NCI-H69 (cell line): ENCODE results near the gene TWF1.
"Not testable (repeated sequence)": the region's sequence is repeated elsewhere in the genome, so short reads cannot be mapped to it uniquely, and the experiment has no call there.

Experiments used
- DNase-seq: peaks from one replicate; lab custom pipeline; 2025; lab: John Stamatoyannopoulos, UW

Gene TWF1

DNA sequence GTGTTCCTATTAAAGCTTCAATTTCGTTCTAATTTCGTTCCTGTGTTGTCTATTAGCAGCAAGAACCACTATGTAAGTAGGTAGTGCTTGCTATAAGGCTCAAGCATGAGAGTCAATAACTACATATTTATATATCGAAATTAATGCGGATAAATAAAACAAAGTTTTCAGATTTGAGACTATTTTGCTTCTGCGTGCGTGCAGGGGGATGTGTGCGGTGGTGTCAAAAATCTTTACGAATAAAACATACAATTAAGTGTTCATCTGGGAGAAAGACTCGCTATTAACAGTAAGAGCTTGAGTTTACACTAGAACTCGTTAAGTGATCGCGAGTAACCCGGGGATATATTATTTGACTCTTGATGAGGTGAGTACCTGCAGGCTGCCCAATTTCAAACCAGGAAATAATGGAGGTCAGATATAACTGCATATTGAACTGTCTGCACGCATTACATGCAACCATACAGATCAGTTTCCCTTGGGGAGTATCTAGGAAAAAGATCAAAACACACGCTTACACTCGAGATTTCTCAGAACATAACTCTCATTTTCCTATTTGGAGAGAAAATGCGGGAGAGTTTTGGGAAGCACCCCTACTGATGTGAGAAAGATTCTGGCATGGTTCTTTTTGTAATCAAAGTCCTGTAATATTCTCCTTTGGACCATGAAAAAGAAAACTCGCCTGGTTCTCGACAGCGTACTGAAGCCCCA lies 813 bp downstream of the TWF1 start:
- peak; percentile 80 for DNase-seq

DNA sequence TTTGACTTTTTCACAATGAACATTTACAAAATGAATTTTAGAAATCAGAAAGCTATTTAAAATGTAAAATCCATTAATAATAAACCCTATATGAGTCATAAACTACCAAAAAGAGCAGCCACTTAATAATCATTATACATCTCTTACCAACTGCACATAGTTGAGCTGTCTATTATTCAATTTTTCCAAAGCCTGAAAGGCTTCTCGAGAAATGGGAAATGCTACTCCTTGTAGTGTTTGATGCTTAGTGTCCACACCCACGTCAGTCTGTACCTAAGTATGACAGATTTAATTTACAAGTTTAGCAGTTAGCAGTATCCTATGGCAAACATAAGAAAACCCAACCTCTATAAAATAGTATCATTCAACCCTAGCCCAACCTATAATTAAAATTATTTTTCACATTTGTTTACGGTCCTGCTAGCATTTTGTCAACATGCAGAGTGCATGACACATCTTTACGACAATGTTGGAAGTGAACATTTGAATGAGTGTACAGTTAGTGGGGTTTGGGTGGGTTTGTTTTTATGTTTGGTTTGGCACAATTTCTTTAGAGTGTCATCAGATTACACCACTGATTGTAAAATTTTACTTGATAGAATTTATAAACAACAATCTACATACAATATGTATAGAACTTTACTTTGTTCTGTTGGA lies 8.4 kb downstream of the TWF1 start:
- peak; percentile 83 for DNase-seq

DNA sequence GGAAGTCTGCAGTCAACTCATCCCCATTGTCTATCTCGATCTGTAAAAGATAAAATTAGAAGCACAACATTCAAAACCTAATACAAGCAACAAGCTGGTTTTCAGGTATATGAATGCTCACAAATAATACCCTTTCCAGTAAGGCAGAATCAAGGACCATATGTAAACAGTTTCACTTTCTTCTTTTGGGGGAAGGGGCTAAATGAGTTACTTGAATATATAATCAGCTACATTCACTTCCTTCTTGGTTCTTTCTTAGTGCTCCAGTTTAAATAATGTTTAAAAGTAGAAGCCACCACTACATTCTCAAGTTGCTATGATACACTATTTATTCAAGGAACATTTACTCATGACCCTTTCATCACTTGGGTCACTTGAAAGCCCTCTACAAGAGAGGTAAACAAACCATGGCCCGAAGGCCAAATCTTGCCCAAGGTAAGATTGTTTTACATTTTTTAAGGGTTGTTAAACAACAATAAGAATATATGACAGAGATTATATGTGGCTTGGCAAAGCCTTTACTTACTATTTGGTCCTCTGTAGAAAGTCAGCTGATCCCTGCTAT lies 10.3 kb downstream of the TWF1 start:
- DNase-seq = peak; percentile 92

DNA sequence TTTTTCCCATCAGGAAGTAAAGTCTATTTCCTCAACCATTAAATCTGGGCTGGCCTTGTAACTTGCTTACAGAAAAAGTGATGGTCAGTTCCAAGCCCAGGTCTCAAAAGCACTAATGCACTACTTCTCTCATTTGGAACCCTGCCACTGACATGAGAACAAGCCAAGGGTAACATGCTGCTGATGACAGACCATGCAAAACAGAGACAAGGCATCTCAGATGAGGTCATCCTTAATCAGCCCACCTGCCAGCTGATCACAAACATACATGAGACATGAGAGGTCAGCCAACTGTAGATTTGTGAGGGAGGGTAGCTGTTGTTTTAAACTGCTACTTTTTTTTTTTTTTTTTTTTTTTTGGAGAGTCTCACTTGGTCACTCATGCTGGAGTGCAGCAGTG lies 16.2 kb downstream of the TWF1 start:
- DNase-seq = peak; percentile 91

DNA sequence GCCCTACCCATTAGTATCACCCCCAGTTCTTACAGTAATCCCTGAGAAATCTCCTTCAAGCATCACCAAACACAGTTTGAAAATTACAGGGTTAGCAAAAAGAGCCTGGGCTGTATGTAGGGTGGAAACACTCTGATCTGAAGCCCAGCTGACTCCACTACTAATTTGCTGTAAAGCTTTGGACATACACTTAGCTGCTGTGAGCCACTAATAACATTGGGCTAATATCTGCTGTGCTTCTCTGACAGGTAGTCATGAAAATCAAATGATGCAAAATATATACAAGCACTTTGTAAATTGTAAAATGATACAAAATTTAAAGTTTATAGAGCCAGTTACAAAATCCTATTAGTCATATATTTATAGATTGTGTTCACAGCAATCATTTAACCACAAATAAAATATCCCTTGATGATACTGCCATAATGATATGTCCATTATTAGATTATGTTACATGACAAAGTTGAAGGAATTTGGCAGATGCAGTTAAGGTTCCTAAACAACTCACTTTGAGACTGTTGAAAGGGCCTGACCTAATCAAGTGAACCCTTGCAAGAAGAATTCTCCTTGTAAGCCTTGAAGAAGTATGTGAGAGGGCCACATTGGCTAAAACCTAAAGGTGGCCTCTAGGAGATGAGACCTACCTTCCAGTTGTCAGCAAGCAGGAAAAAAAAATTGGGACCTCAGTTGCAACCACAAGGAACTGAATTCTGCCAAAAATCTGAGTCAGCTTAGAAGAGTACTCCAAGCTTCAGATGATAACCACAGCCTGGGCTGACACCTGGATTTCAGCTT lies 19.0 kb downstream of the TWF1 start:
- peak; percentile 11 for DNase-seq

DNA sequence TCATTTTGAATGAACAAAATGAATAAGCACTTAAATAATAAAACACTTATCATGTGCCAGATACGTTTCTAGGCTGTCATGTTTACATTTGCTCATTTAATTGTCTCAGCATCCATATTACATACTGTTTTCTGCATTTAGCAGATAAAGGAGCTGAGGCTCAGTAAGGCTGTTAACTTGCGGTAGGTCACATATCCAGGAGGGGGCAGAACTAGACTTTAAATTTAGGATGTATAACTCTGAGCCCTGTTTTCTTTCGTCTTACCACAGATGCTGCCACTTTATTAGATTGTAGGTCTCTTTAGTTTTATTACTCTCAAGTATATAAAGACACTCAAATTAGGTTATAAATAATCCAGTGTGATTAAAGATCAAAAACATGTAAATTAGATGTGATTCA lies 29.6 kb downstream of the TWF1 start:
- peak; percentile 72 for DNase-seq

DNA sequence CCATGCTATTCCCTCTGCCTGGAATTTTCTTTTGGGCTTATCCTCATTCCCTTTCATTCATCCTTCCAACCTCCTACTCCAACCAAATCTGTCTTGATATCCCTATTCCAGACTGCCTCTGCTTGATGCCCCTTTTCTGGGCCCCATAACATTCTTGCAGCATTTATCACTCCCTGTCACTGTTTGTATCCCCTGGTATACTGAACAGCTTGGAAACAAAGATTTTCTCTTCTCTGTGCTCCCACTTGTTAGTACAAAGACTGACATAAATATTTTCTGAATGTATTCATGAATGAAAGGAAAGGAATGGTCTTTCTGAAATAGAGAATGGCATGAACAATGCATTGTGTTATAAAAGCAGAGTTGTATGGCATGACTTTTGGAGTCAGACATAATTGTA lies 39.8 kb downstream of the TWF1 start:
- no peak for DNase-seq

DNA sequence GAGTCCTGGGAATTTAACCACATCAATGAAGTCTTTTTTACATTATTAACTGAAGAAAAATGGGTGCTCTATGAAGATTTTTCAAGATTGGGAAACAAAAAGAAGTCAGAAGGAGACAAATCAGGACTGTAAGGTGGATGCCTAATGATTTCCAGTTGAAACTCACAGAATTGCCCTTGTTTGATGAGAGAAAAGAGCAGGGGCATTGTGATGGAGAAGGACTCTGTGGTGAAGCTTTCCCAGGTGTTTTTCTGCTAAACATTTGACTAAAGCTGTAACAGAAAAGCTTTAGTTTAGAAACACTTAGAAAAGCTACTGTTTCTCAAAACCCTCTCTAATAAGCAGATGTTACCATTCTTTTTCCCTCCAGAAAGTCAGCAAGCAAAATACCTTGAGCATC lies 41.6 kb downstream of the TWF1 start:
- no peak for DNase-seq

DNA sequence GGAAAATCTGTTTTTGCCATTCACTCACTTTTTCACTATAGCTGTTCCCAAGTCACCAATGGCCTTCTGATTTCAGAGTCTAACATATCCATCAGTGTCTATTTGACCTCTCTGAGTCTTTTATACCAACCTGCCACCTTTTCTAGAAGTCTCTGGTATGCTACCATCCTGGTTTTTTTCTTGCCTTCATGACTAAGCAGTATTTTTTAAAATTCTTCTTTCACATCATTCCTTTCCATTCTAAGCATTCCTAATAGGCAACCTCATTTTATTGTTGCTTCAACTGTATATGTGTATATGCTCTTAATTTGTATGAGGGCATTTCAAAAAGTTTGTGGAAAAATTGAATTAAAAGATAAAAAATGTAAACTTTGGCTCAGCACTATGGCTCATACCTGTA lies 42.3 kb downstream of the TWF1 start:
- no peak for DNase-seq

DNA sequence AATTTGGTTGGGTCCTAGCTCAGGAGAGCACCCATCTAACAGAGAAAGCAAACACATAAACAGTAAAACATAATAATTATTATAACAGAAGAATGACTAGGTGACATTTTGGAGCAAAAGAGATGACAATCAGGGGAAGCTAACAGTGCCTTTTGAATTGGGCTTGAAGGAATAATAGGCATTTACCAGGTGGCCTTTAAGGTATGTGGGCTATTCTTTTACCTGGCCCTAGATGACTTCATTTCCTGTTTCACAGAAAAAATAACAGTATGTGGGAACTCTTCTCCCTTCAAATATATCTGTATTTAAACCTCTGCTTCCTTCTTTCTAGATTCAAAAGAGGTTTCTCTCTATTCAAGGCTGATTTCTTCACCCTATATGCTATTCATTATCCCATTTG lies 43.5 kb downstream of the TWF1 start:
- peak; percentile 69 for DNase-seq

DNA sequence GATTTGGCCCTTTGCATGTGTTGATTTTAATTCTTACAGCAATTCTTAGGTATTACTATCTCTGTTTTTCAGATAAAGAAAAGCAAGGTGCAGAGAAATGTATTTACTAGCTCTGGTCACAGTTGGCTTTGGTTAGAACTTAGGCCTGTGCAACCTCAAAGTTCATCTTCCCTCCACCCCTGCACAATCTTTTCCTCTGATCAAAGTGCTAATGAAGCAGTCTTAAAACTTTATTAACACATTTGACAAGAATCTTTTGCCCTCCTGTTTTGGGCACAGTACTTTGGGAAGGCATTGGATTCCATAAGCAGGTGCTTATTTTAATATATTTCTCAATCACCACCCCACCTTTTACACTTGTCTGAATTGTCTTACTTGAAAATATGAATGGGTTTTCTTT lies 44.6 kb downstream of the TWF1 start:
- no peak for DNase-seq

DNA sequence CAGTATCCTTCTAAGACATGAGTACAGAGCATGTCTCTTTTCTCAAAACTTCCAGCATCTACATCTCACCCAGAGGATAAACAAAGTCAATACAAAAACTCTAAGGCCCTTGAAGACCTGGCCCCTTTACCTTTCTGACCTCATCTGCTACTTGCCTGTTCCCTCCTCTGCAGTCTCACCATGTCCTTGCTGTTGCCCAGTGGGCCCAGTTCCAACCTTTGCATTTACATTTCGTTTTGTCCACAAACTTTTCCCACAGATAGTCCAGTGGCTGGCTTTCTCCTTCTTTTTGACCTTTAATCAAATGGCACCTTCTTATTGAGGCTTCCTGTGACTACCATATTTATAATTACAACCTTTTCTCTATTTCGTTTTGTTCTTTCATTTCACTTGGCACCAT lies 45.7 kb downstream of the TWF1 start:
- peak; percentile 32 for DNase-seq

DNA sequence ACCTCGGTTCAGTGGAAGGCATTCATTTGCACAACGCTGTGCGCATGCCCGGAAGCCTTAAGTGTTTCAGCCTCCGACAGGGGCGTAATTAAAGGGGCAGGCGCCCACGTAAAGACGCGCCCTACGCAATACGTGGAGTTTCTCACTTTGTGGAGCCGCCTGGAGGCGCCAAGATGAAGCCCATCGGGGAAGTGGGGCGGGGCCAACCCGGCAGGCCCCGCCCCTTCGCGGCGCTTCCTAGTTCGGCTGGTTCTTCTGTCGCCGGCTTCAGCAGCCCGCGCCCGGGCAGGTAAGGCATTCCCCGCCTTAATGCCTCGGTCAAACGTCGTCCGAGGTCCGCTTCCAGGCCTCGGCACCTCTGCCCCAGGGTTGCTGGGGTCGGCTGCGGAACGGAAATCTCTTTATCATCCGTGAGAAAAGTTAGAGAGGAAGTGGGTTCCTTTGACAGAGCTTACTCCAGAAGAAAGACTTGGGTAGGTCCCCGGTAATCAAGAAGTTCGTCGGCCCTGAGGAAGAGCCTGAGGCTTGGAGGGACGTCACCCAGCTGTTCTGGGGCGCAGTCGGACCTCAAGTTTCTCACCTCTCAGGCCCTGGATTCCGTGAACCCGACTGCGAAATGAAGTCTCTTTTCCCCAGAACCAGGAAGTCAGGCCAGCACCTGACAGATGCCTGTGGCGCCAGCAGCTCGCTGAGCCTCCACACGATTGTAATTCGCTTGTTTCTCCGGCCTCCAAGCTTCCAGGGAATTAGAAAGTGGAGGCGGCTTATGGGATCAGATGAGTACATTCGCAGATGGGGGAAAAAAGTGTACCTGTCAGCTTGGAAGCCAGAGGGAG lies 47.2 kb downstream of the TWF1 start, which contains the start of the genes IRAK4 and PUS7L:
IRAK4 (plus strand) TSS at position 224 of the 836 bp plus-strand sequence. CDS start 9,161 bp downstream, outside the sequence.
PUS7L (minus strand) TSS at position 63 of the 836 bp plus-strand sequence. CDS start 3,545 bp downstream, outside the sequence.
- DNase-seq = peak; percentile 100

DNA sequence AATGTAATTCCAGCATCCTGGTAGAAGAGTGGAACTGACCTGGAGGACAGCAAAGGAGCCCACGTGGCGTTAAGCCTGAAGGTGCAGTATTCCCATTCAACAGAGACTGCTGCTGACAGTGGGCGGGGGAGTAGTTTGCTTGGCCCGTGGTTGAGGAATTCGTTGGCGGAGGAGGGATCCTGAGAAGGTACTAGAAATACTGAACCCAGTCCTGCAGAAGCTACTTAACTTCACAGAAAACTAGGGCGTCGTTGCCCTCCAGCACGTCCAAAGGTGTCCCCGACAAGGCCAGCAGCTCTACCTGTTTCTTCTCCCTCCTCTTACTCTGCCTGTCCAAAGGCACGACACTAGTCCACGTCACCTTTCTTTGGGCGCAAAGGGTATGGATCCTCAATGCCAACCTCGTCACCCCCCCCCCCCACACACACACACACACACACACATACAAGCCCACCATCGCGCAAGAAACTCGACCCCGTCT lies 47.8 kb downstream of the TWF1 start:
- DNase-seq = peak; percentile 76

DNA sequence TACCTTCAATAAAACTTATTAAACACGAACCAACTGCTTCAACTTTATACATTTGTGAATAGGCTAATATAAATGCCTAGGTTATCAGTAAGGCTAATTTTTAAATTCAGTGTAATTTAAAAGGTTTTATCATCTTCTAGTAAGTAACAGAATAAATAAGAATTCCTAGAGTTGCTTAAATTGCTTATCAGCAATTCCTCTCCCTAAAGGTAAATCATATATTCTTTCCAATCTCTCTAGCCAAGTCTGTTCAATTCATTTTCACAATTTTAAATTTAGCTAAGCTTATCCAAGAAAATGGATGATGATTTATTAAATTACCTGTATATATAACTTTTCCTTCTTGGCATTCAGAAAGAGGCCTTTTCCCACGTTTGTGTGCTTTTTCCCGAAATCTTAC lies 52.1 kb downstream of the TWF1 start:
- no peak for DNase-seq

DNA sequence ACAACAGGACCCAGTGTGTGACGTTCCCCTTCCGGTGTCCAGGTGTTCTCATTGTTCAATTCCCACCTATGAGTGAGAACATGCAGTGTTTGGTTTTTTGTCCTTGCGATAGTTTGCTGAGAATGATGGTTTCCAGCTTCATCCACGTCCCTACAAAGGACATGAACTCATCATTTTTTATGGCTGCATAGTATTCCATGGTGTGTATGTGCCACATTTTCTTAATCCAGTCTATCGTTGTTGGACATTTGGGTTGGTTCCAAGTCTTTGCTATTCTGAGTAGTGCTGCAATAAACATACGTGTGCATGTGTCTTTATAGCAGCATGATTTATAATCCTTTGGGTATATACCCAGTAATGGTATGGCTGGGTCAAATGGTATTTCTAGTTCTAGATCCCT lies 54.8 kb downstream of the TWF1 start:
- not testable (repeated sequence) for DNase-seq

DNA sequence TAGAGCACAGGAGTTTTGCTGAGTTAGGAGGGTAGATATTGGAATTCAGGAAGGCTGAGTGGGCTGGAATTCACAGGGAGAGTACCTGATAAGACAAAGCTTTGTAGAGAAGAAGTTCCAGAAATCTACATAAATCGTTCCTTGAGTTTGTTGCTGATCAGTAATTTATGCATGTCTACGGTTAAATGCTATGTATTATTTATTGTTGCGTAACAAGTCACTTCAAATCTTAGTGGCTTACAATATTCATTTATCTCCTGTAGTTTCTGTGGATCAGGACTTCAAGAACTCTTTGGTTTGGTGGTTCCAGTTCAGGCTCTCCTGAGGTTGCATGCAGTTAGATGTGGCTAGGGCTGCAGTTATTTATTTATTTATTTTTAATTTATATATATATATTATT lies 55.3 kb downstream of the TWF1 start:
- no peak for DNase-seq

DNA sequence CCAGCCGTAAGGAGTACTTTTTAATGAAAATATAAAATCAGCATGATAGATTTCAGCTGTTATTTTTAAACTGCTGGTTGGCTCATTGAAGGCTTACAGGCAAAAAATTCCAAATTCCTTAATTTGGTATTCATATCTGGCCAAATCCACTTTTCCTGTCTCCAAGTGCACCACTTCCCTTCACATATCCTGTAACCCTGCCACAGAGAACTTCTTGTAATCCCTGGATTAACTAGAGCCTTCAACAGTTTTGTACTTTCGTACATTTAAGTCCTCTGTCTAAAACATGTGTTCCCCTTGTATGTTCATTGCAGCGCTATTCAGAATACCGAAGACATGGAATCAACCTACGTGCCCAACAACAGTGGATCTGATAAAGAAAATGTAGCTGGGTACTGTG lies 57.1 kb downstream of the TWF1 start:
- no peak for DNase-seq

DNA sequence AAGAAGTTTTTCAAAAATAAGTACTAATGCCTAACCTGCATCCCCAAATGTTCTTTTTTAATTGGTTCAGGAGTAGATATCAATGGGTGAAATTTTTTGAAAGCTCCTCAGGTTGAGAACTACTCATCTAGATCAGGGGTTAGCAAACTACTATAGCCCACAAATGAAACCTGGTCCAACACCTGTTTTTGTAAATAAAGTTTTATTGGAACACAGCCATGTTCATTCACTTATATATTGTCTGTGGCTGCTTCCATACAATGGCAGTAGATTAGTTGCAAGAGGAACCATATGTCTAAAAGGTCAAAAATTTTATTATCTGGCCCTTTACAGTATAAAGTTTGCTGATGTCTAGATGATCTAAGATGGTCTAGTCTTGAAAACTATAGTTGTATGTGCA lies 61.3 kb downstream of the TWF1 start:
- DNase-seq = no peak
